ENCODE results near the gene LEFTY2.

LEFTY2 gene

DNA sequence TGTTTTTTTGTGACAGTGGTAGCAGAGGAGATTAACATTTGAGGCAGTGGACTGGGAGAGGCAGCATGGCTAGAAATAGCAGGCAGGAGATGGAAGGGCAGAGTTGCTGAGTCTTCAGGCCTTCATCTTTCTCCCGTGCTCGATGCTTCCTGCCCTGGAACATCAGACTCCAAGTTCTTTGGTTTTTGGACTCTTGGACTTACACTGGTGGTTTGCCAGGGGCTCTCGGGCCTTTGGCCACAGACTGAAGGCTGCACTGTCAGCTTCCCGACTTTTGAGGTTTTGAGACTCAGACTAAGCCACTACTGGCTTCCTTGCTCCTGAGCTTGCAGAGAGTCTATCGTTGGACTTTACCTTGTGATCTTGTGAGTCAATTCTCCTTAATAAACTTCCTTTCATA is 24.2 kb upstream of the LEFTY2 start:
- Histone ChIP-seq H3K27ac (ENCODE audit: low read depth, low read length, poor library complexity, severe bottlenecking) (no peak overlapping the region), H4K20me1 (ENCODE audit: insufficient read depth, low read length) (no peaks in the 10 kb centered on the region), H3K36me3 (ENCODE audit: insufficient read depth, low read length) (no peaks in the 10 kb centered on the region), H3F3A (ENCODE audit: insufficient read depth, low read length) (no peaks in the 10 kb centered on the region), H3K4me2 (ENCODE audit: low read length) (no peak overlapping the region), H3K27me3 (ENCODE audit: insufficient read depth, low read length) (no peaks in the 10 kb centered on the region), H3K9ac (ENCODE audit: low read length) (no peak overlapping the region), H3K4me3 (ENCODE audit: low read depth, low read length, poor library complexity, severe bottlenecking) (no peak overlapping the region), H2AFZ (ENCODE audit: low read length) (no peak overlapping the region), H3K79me2 (ENCODE audit: insufficient read depth, low read length) (no peaks in the 10 kb centered on the region), H3K4me1 (ENCODE audit: insufficient read depth, low read length, severe bottlenecking) (no peaks in the 10 kb centered on the region), H3K9me2 (ENCODE audit: low read depth, low read length) (no peaks in the 10 kb centered on the region), H3K9me3 (ENCODE audit: low read length) (no peaks in the 10 kb centered on the region)
- no peak for TF ChIP-seq EZH2 (IDR thresholded peaks at IDR 0.05; ENCODE audit: borderline replicate concordance, low read length)
- TF ChIP-seq, protein P1, sequence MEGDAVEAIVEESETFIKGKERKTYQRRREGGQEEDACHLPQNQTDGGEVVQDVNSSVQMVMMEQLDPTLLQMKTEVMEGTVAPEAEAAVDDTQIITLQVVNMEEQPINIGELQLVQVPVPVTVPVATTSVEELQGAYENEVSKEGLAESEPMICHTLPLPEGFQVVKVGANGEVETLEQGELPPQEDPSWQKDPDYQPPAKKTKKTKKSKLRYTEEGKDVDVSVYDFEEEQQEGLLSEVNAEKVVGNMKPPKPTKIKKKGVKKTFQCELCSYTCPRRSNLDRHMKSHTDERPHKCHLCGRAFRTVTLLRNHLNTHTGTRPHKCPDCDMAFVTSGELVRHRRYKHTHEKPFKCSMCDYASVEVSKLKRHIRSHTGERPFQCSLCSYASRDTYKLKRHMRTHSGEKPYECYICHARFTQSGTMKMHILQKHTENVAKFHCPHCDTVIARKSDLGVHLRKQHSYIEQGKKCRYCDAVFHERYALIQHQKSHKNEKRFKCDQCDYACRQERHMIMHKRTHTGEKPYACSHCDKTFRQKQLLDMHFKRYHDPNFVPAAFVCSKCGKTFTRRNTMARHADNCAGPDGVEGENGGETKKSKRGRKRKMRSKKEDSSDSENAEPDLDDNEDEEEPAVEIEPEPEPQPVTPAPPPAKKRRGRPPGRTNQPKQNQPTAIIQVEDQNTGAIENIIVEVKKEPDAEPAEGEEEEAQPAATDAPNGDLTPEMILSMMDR (IDR thresholded peaks at IDR 0.05; ENCODE audit: low read length): no peak

DNA sequence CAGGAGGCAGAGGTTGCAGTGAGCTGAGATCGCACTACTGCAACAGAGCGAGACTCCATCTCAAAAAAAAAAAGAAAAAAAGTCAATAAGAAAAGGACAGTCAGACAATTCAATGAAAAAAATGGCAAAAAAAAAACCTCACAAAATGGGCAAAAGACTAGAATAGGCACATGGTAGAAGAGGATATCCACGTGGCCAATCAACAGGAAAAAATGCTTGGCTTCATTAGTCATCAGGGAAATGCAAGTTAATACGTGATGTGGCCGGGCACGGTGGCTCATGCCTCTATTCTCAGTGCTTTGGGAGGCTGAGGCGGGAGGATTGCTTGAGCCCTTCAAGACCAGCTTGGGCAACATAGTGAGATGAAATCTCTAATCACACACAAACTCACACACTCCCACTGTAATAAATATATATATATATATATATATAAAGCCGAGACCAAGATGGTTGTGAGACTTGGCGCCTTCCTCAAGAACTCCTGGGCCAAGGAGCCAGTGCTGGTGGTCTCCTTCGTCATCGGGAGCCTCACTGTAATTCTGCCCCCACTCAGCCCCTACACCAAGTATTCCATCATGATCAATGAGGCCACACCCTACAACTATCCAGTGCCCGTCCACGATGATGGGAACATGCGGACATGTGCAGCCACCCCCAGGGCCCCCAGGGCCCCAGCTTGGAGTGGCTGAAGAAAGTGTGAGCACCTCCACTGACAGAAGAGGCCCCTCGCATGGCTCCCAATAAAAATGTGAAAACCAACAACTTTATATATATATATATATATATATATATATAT is 22.9 kb upstream of the LEFTY2 start:
- H4K20me1 ChIP-seq (ENCODE audit: insufficient read depth, low read length): no peaks in the 10 kb centered on the region
- no peak overlapping the region for H3K27ac ChIP-seq (ENCODE audit: low read depth, low read length, poor library complexity, severe bottlenecking)

DNA sequence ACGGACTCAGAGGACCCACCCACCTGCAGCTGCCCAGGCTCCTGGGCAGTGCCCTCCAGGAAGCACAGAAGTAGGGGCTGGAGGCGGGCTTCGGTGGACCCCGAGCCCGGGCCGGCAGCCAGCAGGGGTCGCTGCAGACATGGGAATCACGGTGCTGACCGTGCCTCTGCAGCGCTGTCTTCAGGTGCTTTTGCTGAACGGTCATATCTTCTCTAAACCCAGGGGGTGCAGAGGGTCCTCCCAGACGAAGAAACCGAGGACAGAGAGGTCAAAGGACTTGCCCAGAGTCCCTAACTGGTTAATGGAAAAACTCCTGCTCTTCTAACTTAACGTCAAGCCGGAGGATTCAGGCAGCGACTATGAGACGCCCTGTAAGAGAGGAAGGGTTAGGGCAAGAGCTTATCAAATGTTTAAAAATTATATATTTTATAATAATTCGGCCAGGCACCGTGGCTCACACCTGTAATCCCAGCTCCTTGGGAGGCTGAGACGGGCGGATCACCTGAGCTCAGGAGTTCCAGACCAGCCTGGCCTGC is 21.5 kb upstream of the LEFTY2 start:
- no peaks in the 10 kb centered on the region for H4K20me1 ChIP-seq (ENCODE audit: insufficient read depth, low read length)
- no peaks in the 10 kb centered on the region for H3K36me3 ChIP-seq (ENCODE audit: insufficient read depth, low read length)
- no peaks in the 10 kb centered on the region for H3K79me2 ChIP-seq (ENCODE audit: insufficient read depth, low read length)
- H3K9me3 ChIP-seq (ENCODE audit: low read length): no peaks in the 10 kb centered on the region
- TF ChIP-seq, protein P1 (IDR thresholded peaks at IDR 0.05; ENCODE audit: low read length): peak; percentile 97
- no peak for TF ChIP-seq EZH2 (IDR thresholded peaks at IDR 0.05; ENCODE audit: borderline replicate concordance, low read length)
- H3K9ac ChIP-seq (ENCODE audit: low read length): no peak overlapping the region
- H3K27ac ChIP-seq (ENCODE audit: low read depth, low read length, poor library complexity, severe bottlenecking): no peak overlapping the region
- H3K4me3 ChIP-seq (ENCODE audit: low read depth, low read length, poor library complexity, severe bottlenecking): no peak overlapping the region
- H3K4me1 ChIP-seq (ENCODE audit: insufficient read depth, low read length, severe bottlenecking): no peaks in the 10 kb centered on the region
- no peaks in the 10 kb centered on the region for H3K9me2 ChIP-seq (ENCODE audit: low read depth, low read length)
- H3F3A ChIP-seq (ENCODE audit: insufficient read depth, low read length): no peaks in the 10 kb centered on the region
- H2AFZ ChIP-seq (ENCODE audit: low read length): no peak overlapping the region
- H3K4me2 ChIP-seq (ENCODE audit: low read length): 0 out of 2 replicates have a peak overlapping the region, but pooled peaks have one; percentile 30
- no peaks in the 10 kb centered on the region for H3K27me3 ChIP-seq (ENCODE audit: insufficient read depth, low read length)

More for the DNA sequence above, 22.9 kb upstream of the LEFTY2 start:
- Histone ChIP-seq H3K4me1 (ENCODE audit: insufficient read depth, low read length, severe bottlenecking) (no peaks in the 10 kb centered on the region), H3K79me2 (ENCODE audit: insufficient read depth, low read length) (no peaks in the 10 kb centered on the region), H3K4me3 (ENCODE audit: low read depth, low read length, poor library complexity, severe bottlenecking) (no peak overlapping the region), H3K9ac (ENCODE audit: low read length) (no peak overlapping the region), H3K9me3 (ENCODE audit: low read length) (no peaks in the 10 kb centered on the region), H2AFZ (ENCODE audit: low read length) (no peak overlapping the region), H3K4me2 (ENCODE audit: low read length) (no peak overlapping the region), H3F3A (ENCODE audit: insufficient read depth, low read length) (no peaks in the 10 kb centered on the region), H3K9me2 (ENCODE audit: low read depth, low read length) (no peaks in the 10 kb centered on the region), H3K27me3 (ENCODE audit: insufficient read depth, low read length) (no peaks in the 10 kb centered on the region), H3K36me3 (ENCODE audit: insufficient read depth, low read length) (no peaks in the 10 kb centered on the region)
- no peak for TF ChIP-seq EZH2 (IDR thresholded peaks at IDR 0.05; ENCODE audit: borderline replicate concordance, low read length)
- TF ChIP-seq, protein P1 (IDR thresholded peaks at IDR 0.05; ENCODE audit: low read length): no peak

Data from OCI-LY1 (cell line).